Measurements from ENCODE around the gene BOK.

BOK gene

DNA sequence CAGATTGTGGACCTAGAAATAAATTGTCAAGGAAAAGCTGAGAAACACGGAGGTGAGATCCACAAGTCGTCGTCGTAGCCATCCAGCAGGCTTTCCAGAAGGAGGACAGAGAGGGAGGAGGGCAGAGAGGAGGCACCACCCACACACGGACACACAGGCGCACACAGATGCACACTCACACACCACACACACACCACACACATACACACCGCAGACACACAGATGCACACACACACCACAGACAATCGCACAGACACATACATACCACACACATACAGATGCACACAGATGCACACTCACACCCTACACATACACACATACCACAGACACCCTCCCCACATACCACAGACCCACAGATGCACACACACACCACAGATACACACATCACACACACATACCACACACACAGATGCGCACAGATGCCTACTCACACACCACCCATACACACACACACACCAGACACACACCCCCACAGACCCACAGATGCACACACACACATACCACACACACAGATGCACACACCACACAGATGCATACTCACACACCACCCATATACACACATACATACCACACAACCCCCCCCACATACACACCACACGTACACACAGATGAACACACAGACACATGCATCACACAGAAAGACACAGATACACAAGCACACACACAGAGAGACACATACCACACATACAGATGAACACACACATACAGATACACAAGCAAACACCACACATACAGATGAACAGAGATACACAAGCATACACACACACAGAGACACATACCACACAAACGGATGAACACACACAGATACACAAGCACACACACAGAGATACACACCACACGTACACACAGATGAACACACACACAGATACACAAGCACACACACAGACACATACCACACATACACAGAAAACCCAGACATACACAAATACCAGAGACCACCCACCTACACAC lies 12.7 kb upstream of the BOK start:
- DNase-seq (ENCODE audit: low read depth) = no peak
- H3K4me3 ChIP-seq (ENCODE audit: control insufficient read depth, low read depth, low read length) = no peak overlapping the region
- TF ChIP-seq, protein P1, sequence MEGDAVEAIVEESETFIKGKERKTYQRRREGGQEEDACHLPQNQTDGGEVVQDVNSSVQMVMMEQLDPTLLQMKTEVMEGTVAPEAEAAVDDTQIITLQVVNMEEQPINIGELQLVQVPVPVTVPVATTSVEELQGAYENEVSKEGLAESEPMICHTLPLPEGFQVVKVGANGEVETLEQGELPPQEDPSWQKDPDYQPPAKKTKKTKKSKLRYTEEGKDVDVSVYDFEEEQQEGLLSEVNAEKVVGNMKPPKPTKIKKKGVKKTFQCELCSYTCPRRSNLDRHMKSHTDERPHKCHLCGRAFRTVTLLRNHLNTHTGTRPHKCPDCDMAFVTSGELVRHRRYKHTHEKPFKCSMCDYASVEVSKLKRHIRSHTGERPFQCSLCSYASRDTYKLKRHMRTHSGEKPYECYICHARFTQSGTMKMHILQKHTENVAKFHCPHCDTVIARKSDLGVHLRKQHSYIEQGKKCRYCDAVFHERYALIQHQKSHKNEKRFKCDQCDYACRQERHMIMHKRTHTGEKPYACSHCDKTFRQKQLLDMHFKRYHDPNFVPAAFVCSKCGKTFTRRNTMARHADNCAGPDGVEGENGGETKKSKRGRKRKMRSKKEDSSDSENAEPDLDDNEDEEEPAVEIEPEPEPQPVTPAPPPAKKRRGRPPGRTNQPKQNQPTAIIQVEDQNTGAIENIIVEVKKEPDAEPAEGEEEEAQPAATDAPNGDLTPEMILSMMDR (IDR thresholded peaks at IDR 0.05; ENCODE audit: control insufficient read depth, insufficient read depth, low read depth, low read length, missing control alignments) = no peak

DNA sequence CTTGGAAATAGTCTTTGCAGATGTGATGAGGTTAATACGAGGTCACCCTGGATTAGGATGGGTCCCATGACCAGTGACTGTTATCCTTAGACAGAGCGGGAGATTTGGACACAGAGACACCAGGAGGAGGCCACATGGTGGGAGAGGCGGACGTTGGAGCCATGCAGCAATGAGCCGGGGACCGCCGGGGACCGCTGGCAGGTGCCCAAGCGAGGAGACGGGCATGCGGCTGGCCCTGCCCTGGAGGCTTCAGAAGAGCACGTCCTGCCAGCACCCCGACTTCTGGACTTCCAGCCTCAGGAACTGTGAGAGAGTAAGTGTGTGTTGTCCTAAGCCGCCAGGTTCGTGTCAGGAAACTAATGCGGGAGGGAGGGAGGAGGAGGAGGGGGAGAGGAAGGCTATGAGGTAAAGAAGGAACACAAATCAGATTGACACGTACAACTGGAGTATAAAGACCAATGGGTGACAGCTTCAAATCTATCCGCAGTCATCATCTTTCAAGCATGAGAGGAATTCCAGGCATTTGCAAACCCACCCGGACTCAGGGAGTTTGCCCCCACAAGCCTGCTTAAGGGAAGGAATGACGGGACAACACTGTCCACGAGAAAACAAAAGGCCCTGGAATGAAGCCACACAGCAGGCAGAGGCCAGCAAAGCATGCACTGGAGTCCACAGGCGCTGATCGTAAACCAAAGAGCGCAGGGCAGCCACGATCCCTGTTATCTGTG lies 11.6 kb upstream of the BOK start:
- DNase-seq (ENCODE audit: low read depth) = peak; percentile 92

DNA sequence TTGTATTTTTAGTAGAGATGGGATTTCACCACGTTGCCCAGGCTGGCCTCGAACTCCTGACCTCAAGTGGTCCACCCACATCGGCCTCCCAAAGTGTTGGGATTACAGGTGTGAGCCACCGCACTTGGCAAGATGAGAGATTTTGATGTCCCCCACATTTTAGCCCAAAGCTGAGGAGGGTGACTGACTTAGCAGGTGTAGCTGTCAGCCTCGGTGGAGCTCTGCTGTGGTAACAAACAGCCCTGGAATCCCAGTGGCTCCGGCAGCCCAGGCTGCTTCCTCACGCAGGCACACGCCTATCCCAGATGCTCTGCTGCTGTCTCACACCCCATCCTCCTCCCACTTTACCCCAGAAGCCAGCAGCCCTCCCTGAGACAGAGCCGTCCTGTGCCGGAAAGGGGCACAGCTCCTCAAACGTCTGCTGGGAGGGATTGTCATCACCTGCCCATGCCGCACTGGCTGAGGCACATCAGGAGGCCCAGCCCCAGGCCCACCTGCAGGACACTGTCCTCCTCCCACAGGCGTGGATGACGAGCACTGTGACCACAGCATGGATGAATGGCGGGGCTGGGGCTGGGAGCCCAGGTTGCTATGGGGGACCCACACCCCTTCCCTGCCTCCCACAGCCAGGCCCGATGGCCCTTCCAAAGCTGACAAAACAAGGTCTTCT lies 10.6 kb upstream of the BOK start:
- TF ChIP-seq, protein P1 (IDR thresholded peaks at IDR 0.05; ENCODE audit: control insufficient read depth, insufficient read depth, low read depth, low read length, missing control alignments) = no peak
- DNase-seq (ENCODE audit: low read depth) = no peak
- H3K4me3 ChIP-seq (ENCODE audit: control insufficient read depth, low read depth, low read length) = no peak overlapping the region

More for the DNA sequence above, 11.6 kb upstream of the BOK start:
- no peak overlapping the region for H3K4me3 ChIP-seq (ENCODE audit: control insufficient read depth, low read depth, low read length)
- TF ChIP-seq, protein P1 (IDR thresholded peaks at IDR 0.05; ENCODE audit: control insufficient read depth, insufficient read depth, low read depth, low read length, missing control alignments) = no peak

DNA sequence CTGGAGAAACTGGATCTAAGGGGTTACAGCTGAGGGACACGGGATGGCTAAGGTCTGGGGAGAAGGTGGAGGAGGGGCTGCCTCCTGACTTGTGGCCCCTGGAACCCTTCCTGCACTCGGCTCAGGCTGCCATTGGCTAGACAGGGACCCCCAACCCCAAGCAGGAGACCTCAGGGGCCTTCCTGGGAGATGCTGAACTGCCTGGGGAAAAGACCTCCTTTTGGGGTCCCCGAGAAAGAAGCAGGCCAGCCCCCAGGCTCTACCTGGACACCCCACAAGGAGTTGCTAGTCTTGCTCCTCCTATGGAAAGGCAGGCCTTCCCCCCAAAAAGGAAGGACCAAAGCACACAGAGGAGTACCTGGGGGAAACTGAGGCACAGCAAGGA lies 10.1 kb upstream of the BOK start:
- no peak for DNase-seq (ENCODE audit: low read depth)
- TF ChIP-seq, protein P1 (IDR thresholded peaks at IDR 0.05; ENCODE audit: control insufficient read depth, insufficient read depth, low read depth, low read length, missing control alignments) = no peak
- no peak overlapping the region for H3K4me3 ChIP-seq (ENCODE audit: control insufficient read depth, low read depth, low read length)

DNA sequence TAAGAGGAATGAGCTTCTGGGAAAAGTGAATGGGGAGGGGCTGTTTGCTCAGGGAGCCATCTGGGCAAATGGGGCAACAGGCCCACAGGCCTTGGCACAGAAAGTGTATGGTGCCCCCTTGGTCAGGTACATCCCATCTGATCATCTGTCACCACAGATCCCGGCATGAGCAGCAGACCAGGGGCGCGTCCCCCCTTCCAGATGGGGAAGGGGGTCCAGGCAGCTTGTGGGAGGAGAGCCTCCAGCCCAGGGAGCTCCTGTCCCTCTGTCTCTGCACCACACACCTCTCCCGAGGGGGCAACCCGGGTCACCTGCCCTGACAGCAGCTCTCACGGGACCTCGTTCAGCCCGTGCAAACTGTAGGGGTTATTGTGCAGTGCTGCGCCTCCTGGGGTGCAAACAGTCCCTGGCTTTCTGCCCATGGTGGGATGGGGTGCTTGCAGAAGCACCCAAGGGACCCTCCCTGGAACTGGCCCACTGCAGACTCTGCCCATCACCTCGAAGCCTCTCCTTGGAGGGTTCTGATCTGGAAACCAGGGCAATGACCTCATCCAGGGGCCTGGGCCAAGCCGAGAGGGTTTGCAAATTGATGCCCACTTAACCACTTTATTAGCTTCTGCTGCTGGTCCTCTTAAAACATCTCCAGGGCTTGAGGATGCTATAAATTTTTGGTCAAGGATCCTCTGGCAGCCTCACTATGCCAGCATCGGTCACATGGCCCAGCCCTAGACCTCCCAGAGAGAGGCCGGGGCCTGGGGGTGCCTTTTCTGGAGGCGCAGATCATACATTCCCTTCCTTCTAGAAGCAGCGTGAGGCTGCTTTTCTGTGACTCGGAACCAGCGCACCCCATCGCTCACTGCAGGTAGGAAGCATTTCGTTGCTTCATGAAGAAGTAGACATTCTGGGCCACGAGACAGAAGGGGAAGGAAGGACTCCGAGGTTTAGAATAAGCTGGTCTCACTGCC lies 7.6 kb upstream of the BOK start:
- no peak for DNase-seq (ENCODE audit: low read depth)
- TF ChIP-seq, protein P1 (IDR thresholded peaks at IDR 0.05; ENCODE audit: control insufficient read depth, insufficient read depth, low read depth, low read length, missing control alignments) = no peak
- H3K4me3 ChIP-seq (ENCODE audit: control insufficient read depth, low read depth, low read length) = no peak overlapping the region

All from AG09309 (cell line).